ENCODE data around the gene OR5AK2. TPM values are rescaled to one million over a fixed set of nuclear protein-coding genes. Genes with fewer than 3 reads are reported as not detected.

OR5AK2 gene, protein sequence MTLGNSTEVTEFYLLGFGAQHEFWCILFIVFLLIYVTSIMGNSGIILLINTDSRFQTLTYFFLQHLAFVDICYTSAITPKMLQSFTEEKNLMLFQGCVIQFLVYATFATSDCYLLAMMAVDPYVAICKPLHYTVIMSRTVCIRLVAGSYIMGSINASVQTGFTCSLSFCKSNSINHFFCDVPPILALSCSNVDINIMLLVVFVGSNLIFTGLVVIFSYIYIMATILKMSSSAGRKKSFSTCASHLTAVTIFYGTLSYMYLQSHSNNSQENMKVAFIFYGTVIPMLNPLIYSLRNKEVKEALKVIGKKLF
- total RNA-seq: not detected in 2 replicates

DNA sequence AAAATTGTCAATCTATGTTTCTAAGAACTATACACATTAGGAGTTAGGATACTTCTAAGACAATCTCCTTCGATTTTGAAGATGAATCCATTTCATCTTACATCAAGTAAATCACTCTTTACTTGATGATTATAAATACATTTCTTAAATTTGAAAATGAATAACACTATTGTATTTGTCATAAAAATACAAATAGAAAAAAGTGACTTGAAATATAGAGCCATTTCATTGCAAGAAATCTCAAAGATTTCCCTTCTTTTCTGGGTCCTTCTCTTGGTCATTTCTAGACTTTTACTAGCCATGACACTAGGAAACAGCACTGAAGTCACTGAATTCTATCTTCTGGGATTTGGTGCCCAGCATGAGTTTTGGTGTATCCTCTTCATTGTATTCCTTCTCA lies at the start of gene OR5AK2:
OR5AK2 (plus strand) TSS at position 301 of the 400 bp plus-strand sequence; CDS start at position 301, 0 bp downstream.

Other genes with a start within 250 kb of the OR5AK2 start
- gene OR9G4, start 240.2 kb upstream of the OR5AK2 start, total RNA-seq: not detected in 2 replicates
- not detected in 2 replicates for gene LRRC55, start 193.0 kb downstream of the OR5AK2 start, total RNA-seq
- gene APLNR, start 248.3 kb downstream of the OR5AK2 start, total RNA-seq: not detected in 2 replicates

All from subcutaneous preadipocyte (primary cell).